ENCODE results near the gene DCUN1D1. TPM values are rescaled to one million over a fixed set of nuclear protein-coding genes. Genes with fewer than 3 reads are reported as not detected.

The DCUN1D1 gene
- total and polyA plus RNA-seq, 2 donors, result 13.7 to 20.7 TPM

DNA sequence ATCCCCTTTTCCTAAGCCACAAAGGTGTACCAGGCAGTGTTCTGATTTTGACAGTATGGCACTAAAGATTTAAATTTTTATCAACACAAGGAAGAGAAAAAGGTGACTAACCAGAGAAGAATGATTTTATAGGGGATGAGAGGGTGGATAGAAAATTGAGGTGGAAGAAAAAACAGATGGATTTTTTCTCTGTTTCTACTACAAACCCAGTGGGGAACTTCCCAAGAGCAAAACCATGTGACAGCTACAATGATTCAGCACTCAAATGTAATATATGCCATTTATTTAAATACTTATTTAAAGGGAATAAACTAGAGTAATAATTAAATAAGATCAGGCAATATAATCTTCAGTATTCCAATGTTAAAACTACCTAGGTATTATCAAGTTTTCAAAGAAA lies 11.1 kb downstream of the DCUN1D1 start:
- H3K27ac ChIP-seq (ENCODE audit: low read depth in 1 of 2, low read length in 1 of 2), result no peak overlapping the region
- no peaks in the 10 kb centered on the region for H3K9me3 ChIP-seq (ENCODE audit: control insufficient read depth in 2 of 2, insufficient read depth in 1 of 2, low read length in 1 of 2)
- no peak for DNase-seq (ENCODE audit: low read depth in 6 of 9, low spot score in 9 of 9)
- H3K27me3 ChIP-seq (ENCODE audit: control insufficient read depth in 2 of 2, insufficient read depth in 1 of 2, low read length in 1 of 2), result no peaks in the 10 kb centered on the region
- H3K4me3 ChIP-seq (ENCODE audit: low read length in 2 of 2), result no peak overlapping the region
- H3K4me1 ChIP-seq (ENCODE audit: control insufficient read depth in 2 of 2, insufficient read depth in 2 of 2, low read length in 2 of 2), result peaks cover 0 to 4% of the 10 kb centered on the region in 2 donors
- H3K36me3 ChIP-seq (ENCODE audit: control insufficient read depth in 2 of 2, insufficient read depth in 2 of 2, low read length in 1 of 2), result no peaks in the 10 kb centered on the region

DNA sequence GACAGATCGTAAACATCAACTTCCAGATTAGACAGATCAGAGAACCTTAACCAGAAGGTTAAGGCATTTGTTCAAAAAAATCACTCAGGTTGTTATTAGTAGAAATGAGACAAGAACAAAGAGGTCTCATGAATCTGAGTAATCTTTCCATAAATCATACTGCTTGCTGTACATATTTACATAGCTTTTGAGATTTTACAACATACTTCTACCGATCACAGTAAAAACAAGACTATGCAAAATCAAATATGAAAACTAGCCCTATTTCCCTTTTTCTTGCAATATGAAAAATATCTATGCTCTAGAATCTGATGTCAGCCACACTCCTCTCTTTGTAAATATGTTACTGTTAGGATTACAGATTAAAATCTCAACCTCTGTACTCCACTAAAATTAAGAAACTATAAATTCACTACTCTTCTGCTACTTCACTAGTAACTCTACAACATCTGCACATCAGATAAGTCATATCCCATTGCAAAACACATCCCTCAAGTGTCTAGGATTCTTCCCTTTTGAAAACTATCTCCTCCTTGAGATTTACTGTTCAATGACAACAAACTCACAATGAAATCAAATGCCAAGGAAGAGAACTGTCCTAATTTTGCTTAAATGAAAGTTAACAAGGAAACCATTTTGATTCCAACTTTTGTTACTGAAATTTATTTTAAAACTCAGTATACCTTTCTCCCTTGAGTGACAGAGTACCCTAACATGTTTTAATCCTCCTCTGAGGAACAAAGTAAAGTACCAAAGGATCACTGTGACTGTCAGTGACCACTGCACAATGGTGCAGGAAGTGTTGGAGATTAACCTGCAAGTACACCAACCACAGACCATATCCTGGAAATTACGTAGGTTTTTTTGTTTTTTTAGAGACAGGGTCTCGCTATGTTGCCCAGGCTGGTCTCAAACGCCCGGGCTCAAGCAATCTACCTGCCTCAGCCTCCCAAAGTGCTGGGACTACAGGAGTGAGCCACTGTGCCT lies 12.8 kb downstream of the DCUN1D1 start:
- Histone ChIP-seq H3K9me3 (ENCODE audit: control insufficient read depth in 2 of 2, insufficient read depth in 1 of 2, low read length in 1 of 2) (no peaks in the 10 kb centered on the region), H3K4me3 (ENCODE audit: low read length in 2 of 2) (no peak overlapping the region), H3K27ac (ENCODE audit: low read depth in 1 of 2, low read length in 1 of 2) (no peak overlapping the region), H3K4me1 (ENCODE audit: control insufficient read depth in 2 of 2, insufficient read depth in 2 of 2, low read length in 2 of 2) (peaks cover 0 to 4% of the 10 kb centered on the region in 2 donors), H3K27me3 (ENCODE audit: control insufficient read depth in 2 of 2, insufficient read depth in 1 of 2, low read length in 1 of 2) (no peaks in the 10 kb centered on the region), H3K36me3 (ENCODE audit: control insufficient read depth in 2 of 2, insufficient read depth in 2 of 2, low read length in 1 of 2) (peaks cover 0 to 7% of the 10 kb centered on the region in 2 donors)
- DNase-seq (ENCODE audit: low read depth in 6 of 9, low spot score in 9 of 9), result peak in 3 of 9 donors; percentile 13 to 44 (median 24)
- 74% methylated on average over 6 of the region's 6 CpGs for WGBS

DNA sequence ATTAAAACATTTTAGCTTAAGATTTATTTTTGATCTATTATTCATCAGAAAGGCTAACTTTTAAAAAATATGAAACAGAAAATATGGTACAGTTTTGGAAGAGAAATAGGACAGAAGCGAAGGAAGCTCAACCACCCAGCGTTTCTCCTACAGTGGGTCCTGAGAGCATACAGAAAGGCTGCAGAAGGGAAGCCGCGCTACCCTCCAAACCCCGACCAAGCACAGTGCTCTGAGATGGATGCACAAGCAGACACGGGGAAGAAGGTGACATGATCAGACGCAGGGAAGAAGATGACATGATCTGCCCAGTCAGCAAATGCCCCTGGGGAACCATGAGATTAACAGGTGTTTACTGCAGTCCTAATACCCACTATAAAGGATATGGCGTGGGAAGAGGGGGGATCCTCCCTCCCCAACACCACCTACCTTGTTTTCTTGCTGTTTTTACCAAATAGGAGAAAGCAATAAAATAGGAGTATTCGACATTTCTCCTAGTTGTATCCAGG lies 14.4 kb downstream of the DCUN1D1 start:
- Histone ChIP-seq H3K27me3 (ENCODE audit: control insufficient read depth in 2 of 2, insufficient read depth in 1 of 2, low read length in 1 of 2) (no peaks in the 10 kb centered on the region), H3K4me1 (ENCODE audit: control insufficient read depth in 2 of 2, insufficient read depth in 2 of 2, low read length in 2 of 2) (peaks cover 0 to 4% of the 10 kb centered on the region in 2 donors), H3K36me3 (ENCODE audit: control insufficient read depth in 2 of 2, insufficient read depth in 2 of 2, low read length in 1 of 2) (peaks cover 0 to 9% of the 10 kb centered on the region in 2 donors), H3K4me3 (ENCODE audit: low read length in 2 of 2) (no peak overlapping the region), H3K9me3 (ENCODE audit: control insufficient read depth in 2 of 2, insufficient read depth in 1 of 2, low read length in 1 of 2) (no peaks in the 10 kb centered on the region), H3K27ac (ENCODE audit: low read depth in 1 of 2, low read length in 1 of 2) (no peak overlapping the region)
- 95% methylated on average over 9 of the region's 9 CpGs for WGBS
- DNase-seq (ENCODE audit: low read depth in 6 of 9, low spot score in 9 of 9), result no peak

DNA sequence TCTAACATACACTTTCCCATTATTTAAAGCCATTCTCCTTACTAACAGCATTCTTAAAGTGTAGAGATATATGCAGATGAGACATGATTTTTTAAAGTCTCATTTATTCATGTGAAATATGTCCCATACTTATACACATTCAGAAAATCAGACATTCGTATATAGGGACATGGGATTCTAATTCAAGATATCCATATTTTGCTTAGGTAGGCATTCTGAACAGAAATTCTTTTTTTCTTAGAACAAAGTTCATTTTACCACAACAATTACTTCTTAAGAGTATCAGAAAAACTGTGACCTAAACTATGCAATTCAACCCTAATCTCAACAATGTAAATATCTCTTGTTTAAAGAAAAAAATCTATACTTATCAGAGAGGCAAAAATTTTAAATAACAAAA lies 16.2 kb downstream of the DCUN1D1 start:
- Histone ChIP-seq H3K27ac (ENCODE audit: low read depth in 1 of 2, low read length in 1 of 2) (no peak overlapping the region), H3K4me1 (ENCODE audit: control insufficient read depth in 2 of 2, insufficient read depth in 2 of 2, low read length in 2 of 2) (peaks cover 0 to 4% of the 10 kb centered on the region in 2 donors), H3K27me3 (ENCODE audit: control insufficient read depth in 2 of 2, insufficient read depth in 1 of 2, low read length in 1 of 2) (no peaks in the 10 kb centered on the region), H3K36me3 (ENCODE audit: control insufficient read depth in 2 of 2, insufficient read depth in 2 of 2, low read length in 1 of 2) (peaks cover 0 to 15% of the 10 kb centered on the region in 2 donors), H3K4me3 (ENCODE audit: low read length in 2 of 2) (no peak overlapping the region), H3K9me3 (ENCODE audit: control insufficient read depth in 2 of 2, insufficient read depth in 1 of 2, low read length in 1 of 2) (no peaks in the 10 kb centered on the region)
- DNase-seq (ENCODE audit: low read depth in 6 of 9, low spot score in 9 of 9), result no peak
- 98% methylated on average over 1 of the region's 1 CpG for WGBS

DNA sequence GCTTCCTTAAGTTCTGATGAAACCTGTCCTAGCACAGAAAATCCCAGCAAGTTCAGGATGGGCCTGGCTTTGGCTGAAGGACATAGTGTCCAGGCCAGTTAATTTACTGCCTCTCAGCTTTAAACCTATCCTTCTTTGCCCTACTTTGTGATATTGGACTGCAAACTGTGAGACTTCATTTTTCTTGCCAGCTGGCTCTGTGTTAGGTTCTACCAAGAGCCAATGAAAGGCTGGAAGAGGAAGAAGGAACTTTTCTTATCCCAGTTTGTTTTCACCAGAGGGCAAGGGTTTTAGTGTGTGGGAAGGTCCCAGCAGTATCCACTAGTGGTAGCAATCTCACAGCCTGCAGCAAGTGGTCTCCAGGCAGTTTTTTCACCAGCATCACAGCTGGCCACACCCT lies 18.2 kb downstream of the DCUN1D1 start:
- no peaks in the 10 kb centered on the region for H3K4me1 ChIP-seq (ENCODE audit: control insufficient read depth in 2 of 2, insufficient read depth in 2 of 2, low read length in 2 of 2)
- H3K9me3 ChIP-seq (ENCODE audit: control insufficient read depth in 2 of 2, insufficient read depth in 1 of 2, low read length in 1 of 2), result no peaks in the 10 kb centered on the region
- no peak overlapping the region for H3K27ac ChIP-seq (ENCODE audit: low read depth in 1 of 2, low read length in 1 of 2)
- H3K4me3 ChIP-seq (ENCODE audit: low read length in 2 of 2), result no peak overlapping the region
- H3K27me3 ChIP-seq (ENCODE audit: control insufficient read depth in 2 of 2, insufficient read depth in 1 of 2, low read length in 1 of 2), result no peaks in the 10 kb centered on the region
- DNase-seq (ENCODE audit: low read depth in 6 of 9, low spot score in 9 of 9), result no peak
- H3K36me3 ChIP-seq (ENCODE audit: control insufficient read depth in 2 of 2, insufficient read depth in 2 of 2, low read length in 1 of 2), result peaks cover 7 to 24% of the 10 kb centered on the region in 2 donors

DNA sequence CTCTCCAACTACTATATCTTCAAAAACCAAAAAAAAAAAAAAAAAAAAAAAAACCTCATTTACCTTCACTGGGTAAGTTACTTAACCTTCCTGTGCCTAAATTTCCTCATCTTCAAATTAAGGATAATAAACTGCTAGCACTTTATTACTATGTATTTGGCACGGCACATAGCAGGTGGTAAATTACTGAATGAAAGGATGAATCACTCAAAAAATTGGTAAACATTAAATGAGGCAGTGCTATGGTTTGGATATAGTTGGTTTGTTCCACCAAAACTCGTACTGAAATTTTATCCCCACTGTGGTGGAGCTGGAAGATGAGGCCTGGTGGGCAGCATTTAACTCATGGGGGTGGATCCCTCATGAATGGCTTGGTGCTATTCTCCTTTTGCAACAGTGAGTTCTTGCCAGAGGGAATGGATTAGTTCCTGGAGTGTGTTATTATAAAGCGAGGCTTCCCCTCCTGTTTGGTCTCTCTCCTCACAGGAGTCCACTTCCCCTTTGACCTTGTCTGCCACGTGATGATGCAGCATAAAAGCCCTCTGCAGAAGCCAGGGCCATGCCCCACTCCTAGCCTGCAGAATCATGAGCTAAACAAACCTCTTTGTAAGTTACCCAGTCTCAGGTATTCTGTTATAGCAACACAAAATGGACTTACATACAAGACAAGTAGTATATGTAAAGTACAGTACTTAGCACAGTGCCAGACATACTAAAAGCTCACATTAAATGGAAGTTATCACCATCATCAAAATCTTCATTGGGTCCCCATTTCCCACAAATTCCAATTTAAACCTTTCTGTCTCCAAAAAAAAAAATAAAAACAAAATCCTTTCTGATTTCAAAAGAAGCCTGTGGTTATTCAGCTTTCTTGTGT lies 20.6 kb downstream of the DCUN1D1 start:
- Histone ChIP-seq H3K4me1 (ENCODE audit: control insufficient read depth in 2 of 2, insufficient read depth in 2 of 2, low read length in 2 of 2) (no peaks in the 10 kb centered on the region), H3K4me3 (ENCODE audit: low read length in 2 of 2) (no peak overlapping the region), H3K36me3 (ENCODE audit: control insufficient read depth in 2 of 2, insufficient read depth in 2 of 2, low read length in 1 of 2) (peaks cover 7 to 32% of the 10 kb centered on the region in 2 donors), H3K27me3 (ENCODE audit: control insufficient read depth in 2 of 2, insufficient read depth in 1 of 2, low read length in 1 of 2) (no peaks in the 10 kb centered on the region), H3K27ac (ENCODE audit: low read depth in 1 of 2, low read length in 1 of 2) (no peak overlapping the region), H3K9me3 (ENCODE audit: control insufficient read depth in 2 of 2, insufficient read depth in 1 of 2, low read length in 1 of 2) (peaks cover 0 to 3% of the 10 kb centered on the region in 2 donors)
- WGBS, result 80% methylated on average over 4 of the region's 4 CpGs
- DNase-seq (ENCODE audit: low read depth in 6 of 9, low spot score in 9 of 9), result no peak

DNA sequence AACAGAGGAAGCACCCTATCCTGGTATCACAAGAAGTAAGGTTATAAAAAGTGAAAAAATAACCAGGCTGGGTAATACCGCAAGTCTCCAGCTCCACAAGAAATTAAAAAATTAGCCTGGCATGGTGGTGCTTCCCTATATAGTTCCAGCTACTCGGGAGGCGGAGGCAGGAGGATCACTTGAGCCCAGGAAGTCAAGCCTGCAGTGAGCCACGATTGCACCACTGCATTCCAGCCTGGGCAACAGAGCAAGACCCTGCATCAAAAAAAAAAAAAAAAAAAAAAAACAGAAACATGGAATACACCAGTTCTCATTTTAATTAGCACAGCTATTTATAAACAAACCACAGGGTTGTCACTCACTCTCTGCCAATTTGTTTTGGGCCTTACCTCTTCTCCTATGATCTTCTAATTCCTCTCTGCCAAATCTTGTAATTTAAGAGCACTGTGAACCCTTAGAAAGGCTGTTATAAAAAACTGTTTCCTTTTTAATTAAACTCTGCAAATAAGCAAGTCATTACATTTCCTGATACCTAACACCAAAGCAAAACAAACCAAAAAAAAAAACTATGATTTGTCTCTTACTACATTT lies 22.6 kb downstream of the DCUN1D1 start:
- no peaks in the 10 kb centered on the region for H3K4me1 ChIP-seq (ENCODE audit: control insufficient read depth in 2 of 2, insufficient read depth in 2 of 2, low read length in 2 of 2)
- no peak overlapping the region for H3K4me3 ChIP-seq (ENCODE audit: low read length in 2 of 2)
- no peaks in the 10 kb centered on the region for H3K27me3 ChIP-seq (ENCODE audit: control insufficient read depth in 2 of 2, insufficient read depth in 1 of 2, low read length in 1 of 2)
- WGBS, result 97% methylated on average over 4 of the region's 4 CpGs
- H3K36me3 ChIP-seq (ENCODE audit: control insufficient read depth in 2 of 2, insufficient read depth in 2 of 2, low read length in 1 of 2), result peaks cover 7 to 28% of the 10 kb centered on the region in 2 donors
- H3K27ac ChIP-seq (ENCODE audit: low read depth in 1 of 2, low read length in 1 of 2), result no peak overlapping the region
- H3K9me3 ChIP-seq (ENCODE audit: control insufficient read depth in 2 of 2, insufficient read depth in 1 of 2, low read length in 1 of 2), result peaks cover 0 to 3% of the 10 kb centered on the region in 2 donors
- no peak for DNase-seq (ENCODE audit: low read depth in 6 of 9, low spot score in 9 of 9)

DNA sequence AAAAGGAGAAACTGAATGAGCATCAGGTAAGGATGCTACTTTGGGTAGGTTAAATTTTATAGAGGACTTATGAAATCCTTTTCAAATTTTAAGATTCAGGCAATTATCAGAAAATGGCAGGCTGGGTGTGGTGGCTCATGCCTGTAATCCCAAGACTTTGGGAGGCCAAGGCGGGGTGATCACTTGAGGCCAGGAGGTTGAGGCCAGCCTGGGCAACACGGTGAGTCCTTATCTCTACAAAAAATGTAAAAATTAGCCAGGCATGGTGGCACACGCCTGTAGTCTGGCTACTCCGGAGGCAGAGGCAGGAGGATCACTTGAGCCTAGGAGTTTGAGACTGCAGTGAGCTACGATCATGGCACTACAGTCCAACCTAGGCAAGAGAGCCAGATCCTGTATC lies 23.1 kb downstream of the DCUN1D1 start:
- H3K4me1 ChIP-seq (ENCODE audit: control insufficient read depth in 2 of 2, insufficient read depth in 2 of 2, low read length in 2 of 2), result no peaks in the 10 kb centered on the region
- DNase-seq (ENCODE audit: low read depth in 6 of 9, low spot score in 9 of 9), result no peak
- peaks cover 0 to 3% of the 10 kb centered on the region in 2 donors for H3K9me3 ChIP-seq (ENCODE audit: control insufficient read depth in 2 of 2, insufficient read depth in 1 of 2, low read length in 1 of 2)
- H3K27ac ChIP-seq (ENCODE audit: low read depth in 1 of 2, low read length in 1 of 2), result no peak overlapping the region
- H3K27me3 ChIP-seq (ENCODE audit: control insufficient read depth in 2 of 2, insufficient read depth in 1 of 2, low read length in 1 of 2), result no peaks in the 10 kb centered on the region
- peaks cover 10 to 28% of the 10 kb centered on the region in 2 donors for H3K36me3 ChIP-seq (ENCODE audit: control insufficient read depth in 2 of 2, insufficient read depth in 2 of 2, low read length in 1 of 2)
- H3K4me3 ChIP-seq (ENCODE audit: low read length in 2 of 2), result no peak overlapping the region
- over 99% methylated on average over 5 of the region's 5 CpGs for WGBS
